Epithelial cell of esophagus (primary cell): ENCODE measurements around the gene ARID1B.
A peak's percentile ranks its signal among the peaks of the same experiment; 100 is the strongest.

Source experiments
- DNase-seq: peaks from one replicate; pipeline ENCODE4 v3.0.0; 2010; ENCODE audit warnings: low read depth
- H3K4me3 ChIP-seq: 2 replicates; pipeline ENCODE4 v1.5.1; 2011; ENCODE audit warnings: mild to moderate bottlenecking, low read length, control low read depth
- CTCF ChIP-seq: IDR thresholded peaks from 2 replicates; pipeline ENCODE4 v1.5.1; 2011; ENCODE audit warnings: low read depth, mild to moderate bottlenecking, low read length, control low read depth, inconsistent platforms; ENCODE audit not compliant: insufficient read depth; ENCODE audit errors: missing control alignments

The ARID1B gene

GRCh38 chr6:157099912-157100593 is 322.9 kb downstream of the ARID1B start:
- no peak overlapping the region for H3K4me3 ChIP-seq
- TF ChIP-seq CTCF, result no peak
- DNase-seq, result no peak

- DNase-seq, result no peak
- no peak for TF ChIP-seq CTCF
- H3K4me3 ChIP-seq, result no peak overlapping the region
Measured at GRCh38 chr6:157101166-157101565, 324.0 kb downstream of the ARID1B start.

GRCh38 chr6:157104803-157105202 is 327.6 kb downstream of the ARID1B start:
- TF ChIP-seq CTCF, result no peak
- H3K4me3 ChIP-seq, result no peak overlapping the region
- no peak for DNase-seq

- no peak overlapping the region for H3K4me3 ChIP-seq
- DNase-seq, result peak; percentile 89
- no peak for TF ChIP-seq CTCF
Measured at GRCh38 chr6:157106487-157106886, 329.3 kb downstream of the ARID1B start.

GRCh38 chr6:157107571-157107914 is 330.4 kb downstream of the ARID1B start:
- H3K4me3 ChIP-seq, result no peak overlapping the region
- no peak for DNase-seq
- TF ChIP-seq CTCF, result no peak

- no peak overlapping the region for H3K4me3 ChIP-seq
- TF ChIP-seq CTCF, result no peak
- DNase-seq, result peak; percentile 91
Measured at GRCh38 chr6:157107915-157108651, 330.9 kb downstream of the ARID1B start.
